A375 (cell line): ENCODE data around the gene RPRD1A. TPM values are rescaled to one million over a fixed set of nuclear protein-coding genes. Genes with fewer than 3 reads are reported as not detected.

Experiments
- total RNA-seq: library from RNA; depleted of rRNA; stranded (reverse); fragments of >200 nt; shearing (Covaris generic); gene quantifications from 2 replicates; pipeline ENCODE4 v1.2.3, GENCODE V29; 2014; rRNA removed

RPRD1A gene
- total RNA-seq, result 55.0 and 71.6 TPM in 2 replicates

DNA sequence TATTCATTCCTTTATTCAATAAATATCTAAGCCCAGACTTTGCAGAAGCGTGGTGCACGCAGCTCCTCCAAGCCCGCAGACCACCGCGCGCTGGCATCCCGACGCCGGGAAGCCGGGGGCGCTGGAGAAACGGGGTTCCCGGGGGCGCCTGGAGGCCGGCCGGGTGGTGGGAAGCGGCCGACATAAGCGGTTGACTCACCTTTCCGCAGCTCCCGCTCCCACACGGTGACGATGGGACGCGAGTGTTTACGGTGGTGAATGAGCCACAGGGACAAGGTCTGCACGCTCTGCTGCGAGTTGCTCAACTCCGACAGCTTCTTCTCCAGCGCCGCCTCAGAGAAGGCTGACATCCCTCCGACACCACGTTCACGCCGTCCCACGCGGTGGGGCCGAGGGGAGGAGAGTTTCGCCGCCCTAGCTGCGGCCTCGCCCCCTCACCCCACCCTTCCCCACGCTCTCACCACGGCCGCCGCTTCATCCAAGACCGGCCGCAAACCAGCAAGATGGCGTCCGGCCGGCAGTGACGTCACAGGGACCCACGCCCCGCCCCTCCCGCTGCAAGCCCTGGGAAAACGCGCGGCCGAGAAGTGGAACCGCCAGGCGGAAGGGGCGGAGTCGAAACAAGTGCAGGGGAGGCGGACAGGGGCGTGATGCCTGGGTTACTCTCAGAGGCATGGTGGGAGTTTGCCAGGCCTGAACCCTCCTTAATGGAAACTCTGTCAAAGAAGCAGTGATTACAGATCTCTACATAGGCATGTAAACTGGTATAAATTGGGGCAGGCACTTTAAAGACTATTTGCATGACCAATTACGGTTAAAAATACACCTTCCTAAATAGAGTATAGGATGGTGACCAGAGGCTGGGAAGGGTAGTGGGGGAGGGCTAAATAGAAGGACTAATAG is at the start of gene RPRD1A:
RPRD1A (minus strand) TSS at position 505 of the 903 bp plus-strand sequence; CDS start at position 350, 155 bp downstream.

DNA sequence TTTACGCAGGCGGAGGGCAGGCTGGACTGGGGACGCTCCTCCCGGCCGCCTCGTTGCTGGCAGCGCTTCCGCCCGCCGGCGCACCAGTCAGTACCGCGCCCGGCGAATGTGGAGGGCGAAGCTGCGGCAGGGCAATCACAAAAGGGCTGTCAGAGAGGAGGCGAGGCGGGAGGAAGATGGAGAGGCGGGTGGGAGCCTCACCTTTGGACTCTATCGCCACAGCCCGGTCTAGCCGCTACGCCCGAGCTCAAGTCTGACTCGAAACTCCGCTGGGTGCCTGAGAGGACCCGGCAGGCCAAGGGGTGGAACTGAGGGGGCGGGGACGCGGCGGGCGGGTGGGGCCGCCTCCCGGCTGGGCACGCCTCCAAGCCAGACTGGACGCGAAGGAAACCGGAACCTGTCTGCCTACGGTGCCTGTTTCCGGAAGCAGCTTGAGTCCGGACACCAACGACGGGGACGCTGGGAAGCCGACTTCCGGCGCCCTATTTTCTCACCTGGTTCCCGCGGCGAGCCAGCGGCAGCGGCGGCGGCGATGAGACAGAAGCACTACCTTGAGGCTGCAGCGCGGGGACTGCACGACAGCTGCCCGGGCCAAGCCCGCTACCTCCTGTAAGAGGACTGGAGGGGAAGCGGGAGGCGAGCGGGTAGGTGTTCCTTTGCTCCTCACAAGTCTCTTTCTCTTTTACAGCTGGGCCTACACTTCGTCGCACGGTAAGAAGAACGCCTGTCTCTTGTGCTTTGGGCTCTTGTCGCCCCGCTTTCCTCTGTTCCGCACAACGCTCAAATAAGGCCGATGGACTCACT is 95.0 kb downstream of the RPRD1A start, which contains the start of gene RMP24:
RMP24 (plus strand) TSS at position 483 of the 804 bp plus-strand sequence.

Other genes starting within 250 kb of the RPRD1A start
- gene SLC39A6, start 61.8 kb upstream of the RPRD1A start, total RNA-seq, result 48.2 and 53.8 TPM in 2 replicates
- 113 and 114 TPM in 2 replicates for gene ELP2, start 62.3 kb upstream of the RPRD1A start, total RNA-seq
- 54.0 and 55.7 TPM in 2 replicates for gene MOCOS, start 119.9 kb upstream of the RPRD1A start, total RNA-seq
- gene FHOD3, start 230.2 kb upstream of the RPRD1A start, total RNA-seq, result 10.5 and 12.1 TPM in 2 replicates